SK-N-MC (cell line): ENCODE results near the gene CFAP251.
"Not testable (repeated sequence)": the region's sequence is repeated elsewhere in the genome, so short reads cannot be mapped to it uniquely, and the experiment has no call there.

ENCODE experiments used
- EZH2 ChIP-seq: fragments of 200-600 bp; sonication (generic); IDR thresholded peaks from one replicate; pipeline ENCODE4 v1.6.1; 2017; ENCODE audit warnings: antibody characterized with exemption
- FOXP2 ChIP-seq: optimal IDR thresholded peaks from 2 replicates; pipeline ENCODE3; 2011; ENCODE audit warnings: mild to moderate bottlenecking, moderate library complexity; ENCODE audit not compliant: insufficient read depth; ENCODE audit errors: extremely low read length, control extremely low read depth
- POLR2AphosphoS5 ChIP-seq: IDR thresholded peaks from 2 replicates; pipeline ENCODE4 v1.6.1; 2012; ENCODE audit warnings: mild to moderate bottlenecking, low read depth, low read length, borderline replicate concordance

DNA sequence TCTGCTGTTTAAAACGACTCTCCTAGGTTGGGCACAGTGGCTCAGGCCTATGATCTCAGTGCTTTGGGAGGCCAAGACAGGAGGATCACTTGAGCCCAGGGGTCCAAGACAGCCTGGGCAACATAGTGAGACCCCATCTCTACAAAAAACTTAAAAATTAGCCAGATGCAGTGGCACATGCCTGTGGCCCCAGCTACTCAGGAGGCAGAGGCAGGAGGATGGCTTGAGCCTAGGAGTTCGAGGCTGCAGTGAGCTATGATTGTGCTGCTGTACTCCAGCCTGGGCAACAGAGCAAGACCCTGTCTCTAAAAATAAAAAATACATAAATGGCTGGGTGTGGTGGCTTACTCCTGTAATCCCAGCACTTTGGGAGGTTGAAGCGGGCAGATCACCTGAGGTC, 123.1 kb downstream of the CFAP251 start:
- not testable (repeated sequence) for TF ChIP-seq POLR2AphosphoS5, EZH2, FOXP2
